H4 (cell line): ENCODE results near the gene PGBD2. TPM values are rescaled to one million over a fixed set of nuclear protein-coding genes. Genes with fewer than 3 reads are reported as not detected.
"Not testable (repeated sequence)": the region's sequence is repeated elsewhere in the genome, so short reads cannot be mapped to it uniquely, and the experiment has no call there.

Experiments
- DNase-seq: peaks from one replicate; pipeline ENCODE4 v3.0.0-alpha.2; 2015; ENCODE audit warnings: low spot score
- total RNA-seq: library from RNA; depleted of rRNA; stranded (reverse); fragments of >200 nt; shearing (Covaris generic); gene quantifications from 2 replicates; pipeline ENCODE4 v1.2.3, GENCODE V29; 2014; rRNA removed

Gene PGBD2
- total RNA-seq, 1 experiment from 2014 or later: 8.3 TPM

DNA sequence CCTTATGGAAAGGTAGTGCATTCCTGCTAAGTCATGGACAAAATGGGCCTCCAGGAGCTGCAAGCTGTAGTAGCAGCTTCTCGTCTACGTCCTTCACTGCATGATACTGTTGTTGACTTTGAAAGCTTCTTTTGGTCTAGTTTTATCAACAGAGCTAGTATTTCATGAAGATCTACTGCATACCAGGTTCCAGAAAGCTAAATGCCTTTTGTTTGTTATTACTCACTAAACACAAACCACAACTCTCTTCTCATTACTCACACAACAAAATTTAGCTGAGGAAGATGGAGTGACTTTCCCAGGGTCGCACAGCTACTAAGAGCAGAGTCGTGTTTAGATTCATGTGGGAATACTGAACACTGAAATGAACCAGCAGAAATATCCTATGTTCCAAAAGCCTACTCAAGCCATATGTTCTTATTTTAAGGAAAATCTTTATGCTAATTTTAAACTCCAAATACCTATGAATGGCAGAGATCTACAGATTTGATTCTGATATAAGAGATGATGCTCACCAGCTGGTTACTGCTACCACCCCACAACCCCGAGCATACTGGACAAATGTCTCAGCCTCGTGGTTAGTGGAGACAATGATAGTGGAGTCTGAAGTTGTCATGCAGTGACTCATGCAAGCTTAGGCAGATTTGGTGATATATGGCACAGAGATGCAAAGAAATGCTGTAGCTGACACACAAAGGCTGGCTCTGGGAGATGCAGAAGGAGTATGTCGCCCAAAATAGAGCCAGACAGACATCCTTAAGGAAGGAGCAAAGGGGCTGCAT lies 20.6 kb downstream of the PGBD2 start:
- peak; percentile 78 for DNase-seq

DNA sequence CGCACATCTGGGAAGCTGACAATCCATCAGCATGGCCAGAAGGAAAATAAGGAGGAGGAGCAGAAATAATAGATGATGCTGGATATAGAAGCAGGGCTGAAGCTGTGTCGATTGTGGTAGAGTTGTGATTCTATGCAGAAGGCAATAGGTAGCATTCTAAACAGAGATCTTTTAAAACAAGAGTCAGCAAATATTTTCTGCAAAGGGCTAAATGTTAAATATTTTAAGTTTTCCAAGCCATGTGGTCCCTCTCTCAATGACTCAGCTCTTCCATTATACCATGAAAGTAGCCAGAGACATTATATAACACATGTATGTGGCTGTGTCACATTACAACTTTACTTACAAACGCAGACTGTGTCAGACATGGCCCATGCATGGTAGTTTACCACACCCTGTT lies 21.2 kb downstream of the PGBD2 start:
- not testable (repeated sequence) for DNase-seq

DNA sequence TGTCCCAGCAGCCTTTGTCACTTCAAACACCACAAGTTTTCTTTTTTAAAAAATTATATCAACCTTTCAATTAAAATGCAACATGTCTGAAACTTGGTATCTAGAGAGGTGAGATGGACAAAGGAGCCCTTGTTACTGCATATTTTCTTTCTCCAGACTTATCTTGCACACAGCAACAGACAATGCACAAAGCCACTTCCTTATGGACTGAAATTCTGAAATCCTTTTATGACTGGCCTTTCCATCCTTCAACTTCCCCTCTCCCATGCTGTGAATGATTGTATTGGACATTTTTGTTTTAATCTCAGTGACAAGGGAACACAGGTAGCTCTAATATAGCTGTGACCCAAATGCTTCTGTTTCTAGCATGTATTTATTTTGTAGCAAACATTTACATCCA lies 22.1 kb downstream of the PGBD2 start:
- DNase-seq: not testable (repeated sequence)

DNA sequence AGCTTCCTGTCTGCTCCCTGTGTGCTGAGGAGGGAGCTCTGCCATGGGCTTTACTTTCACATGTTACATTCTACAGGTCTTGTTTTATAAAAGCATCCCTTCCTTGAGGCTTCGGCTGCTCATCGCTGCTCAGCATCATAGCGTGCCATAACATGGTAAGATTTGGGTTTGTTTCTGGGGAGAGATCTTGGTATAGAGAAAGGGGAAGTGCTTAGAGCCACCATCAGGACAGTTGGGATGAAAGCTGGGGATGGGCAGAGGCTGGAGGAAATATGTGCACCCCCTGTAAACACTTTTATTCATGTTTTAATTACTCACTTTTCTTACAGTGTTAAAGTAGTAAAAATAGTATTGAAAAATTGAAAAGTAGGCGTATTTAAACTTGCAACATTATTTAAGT lies 24.0 kb downstream of the PGBD2 start:
- not testable (repeated sequence) for DNase-seq

DNA sequence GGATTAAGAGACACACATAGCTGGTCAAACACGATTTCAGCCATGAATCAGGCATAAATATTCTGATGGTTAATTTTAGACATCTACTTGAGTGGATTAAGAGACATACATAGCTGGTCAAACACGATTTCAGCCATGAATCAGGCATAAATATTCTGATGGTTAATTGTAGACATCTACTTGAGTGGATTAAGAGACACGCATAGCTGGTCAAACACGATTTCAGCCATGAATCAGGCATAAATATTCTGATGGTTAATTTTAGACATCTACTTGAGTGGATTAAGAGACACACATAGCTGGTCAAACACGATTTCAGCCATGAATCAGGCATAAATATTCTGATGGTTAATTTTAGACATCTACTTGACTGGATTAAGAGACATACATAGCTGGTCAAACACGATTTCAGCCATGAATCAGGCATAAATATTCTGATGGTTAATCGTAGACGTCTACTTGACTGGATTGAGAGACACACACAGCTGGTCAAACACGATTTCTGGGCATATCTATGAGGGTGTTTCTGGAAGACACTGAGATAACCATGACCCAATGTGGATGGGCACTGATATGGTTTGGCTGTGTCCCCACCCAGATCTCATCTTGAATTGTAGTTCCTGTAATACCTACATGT lies 32.3 kb downstream of the PGBD2 start:
- DNase-seq: not testable (repeated sequence)

DNA sequence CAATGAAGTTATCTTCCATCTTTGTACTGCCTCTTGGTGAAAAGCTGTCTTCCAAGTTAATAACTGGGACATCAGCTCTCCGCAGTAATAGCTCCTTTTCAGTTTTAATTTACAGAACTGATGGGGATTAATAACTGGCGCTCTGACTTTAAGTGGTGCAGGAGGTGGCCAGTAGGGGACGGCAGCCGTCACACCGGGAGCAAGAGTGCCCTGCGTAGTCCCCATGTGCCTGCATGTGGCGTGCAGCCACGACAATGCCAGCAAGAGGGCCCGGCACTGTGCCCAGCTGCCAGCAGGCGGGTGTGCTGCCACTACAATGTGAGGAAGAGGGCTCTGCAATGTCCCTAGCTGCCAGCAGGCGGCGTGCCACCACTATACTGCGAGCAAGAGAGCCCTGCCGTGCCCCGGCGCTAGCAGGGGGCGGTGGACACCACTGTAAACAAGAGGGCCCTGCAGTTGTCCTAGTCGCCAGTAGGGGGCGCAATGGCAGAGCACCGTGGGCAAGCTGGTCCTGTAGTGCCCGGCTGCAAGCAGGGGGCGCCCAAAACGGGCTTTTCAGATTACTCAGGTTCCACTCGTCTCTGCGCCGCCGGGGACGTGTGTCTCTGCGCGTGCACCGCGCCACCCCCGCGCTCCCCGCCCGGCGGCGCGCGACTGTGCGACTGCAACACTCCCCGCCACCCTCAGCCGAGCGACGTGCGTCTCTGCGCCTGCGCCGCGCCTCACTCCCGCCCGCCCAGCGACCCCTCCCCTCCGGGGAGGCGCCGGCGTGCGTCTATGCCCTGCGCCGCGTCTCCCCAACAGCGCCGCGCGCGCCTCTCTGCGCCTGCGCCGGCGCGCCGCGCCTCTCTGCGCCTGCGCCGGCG lies 38.3 kb downstream of the PGBD2 start:
- not testable (repeated sequence) for DNase-seq

DNA sequence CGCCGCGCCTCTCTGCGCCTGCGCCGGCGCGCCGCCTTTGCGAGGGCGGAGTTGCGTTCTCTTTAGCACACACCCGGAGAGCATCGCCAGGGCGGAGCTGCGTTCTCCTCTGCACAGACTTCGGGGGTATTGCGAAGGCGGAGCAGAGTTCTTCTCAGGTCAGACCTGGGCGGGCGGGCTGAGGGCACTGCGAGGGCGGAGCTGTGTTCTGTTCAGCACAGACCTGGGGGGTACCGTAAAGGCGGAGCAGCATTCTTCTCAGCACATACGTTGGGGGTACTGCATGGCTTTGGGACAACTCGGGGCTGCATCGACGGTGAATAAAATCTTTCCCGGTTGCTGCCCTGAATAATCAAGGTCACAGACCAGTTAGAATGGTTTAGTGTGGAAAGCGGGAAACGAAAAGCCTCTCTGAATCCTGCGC lies 39.0 kb downstream of the PGBD2 start:
- DNase-seq: not testable (repeated sequence)

DNA sequence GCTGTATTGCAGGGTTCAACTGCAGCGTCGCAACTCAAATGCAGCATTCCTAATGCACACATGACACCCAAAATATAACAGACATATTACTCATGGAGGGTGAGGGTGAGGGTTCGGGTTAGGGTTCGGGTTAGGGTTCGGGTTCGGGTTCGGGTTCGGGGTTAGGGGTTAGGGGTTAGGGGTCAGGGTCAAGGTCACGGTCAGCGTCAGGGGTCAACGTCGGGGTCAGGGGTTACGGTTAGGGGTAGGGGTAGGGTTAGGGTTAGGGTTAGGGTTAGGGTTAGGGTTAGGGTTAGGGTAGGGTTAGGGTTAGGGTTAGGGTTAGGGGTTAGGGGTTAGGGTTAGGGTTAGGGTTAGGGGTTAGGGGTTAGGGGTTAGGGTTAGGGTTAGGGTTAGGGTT lies 39.4 kb downstream of the PGBD2 start:
- not testable (repeated sequence) for DNase-seq

DNA sequence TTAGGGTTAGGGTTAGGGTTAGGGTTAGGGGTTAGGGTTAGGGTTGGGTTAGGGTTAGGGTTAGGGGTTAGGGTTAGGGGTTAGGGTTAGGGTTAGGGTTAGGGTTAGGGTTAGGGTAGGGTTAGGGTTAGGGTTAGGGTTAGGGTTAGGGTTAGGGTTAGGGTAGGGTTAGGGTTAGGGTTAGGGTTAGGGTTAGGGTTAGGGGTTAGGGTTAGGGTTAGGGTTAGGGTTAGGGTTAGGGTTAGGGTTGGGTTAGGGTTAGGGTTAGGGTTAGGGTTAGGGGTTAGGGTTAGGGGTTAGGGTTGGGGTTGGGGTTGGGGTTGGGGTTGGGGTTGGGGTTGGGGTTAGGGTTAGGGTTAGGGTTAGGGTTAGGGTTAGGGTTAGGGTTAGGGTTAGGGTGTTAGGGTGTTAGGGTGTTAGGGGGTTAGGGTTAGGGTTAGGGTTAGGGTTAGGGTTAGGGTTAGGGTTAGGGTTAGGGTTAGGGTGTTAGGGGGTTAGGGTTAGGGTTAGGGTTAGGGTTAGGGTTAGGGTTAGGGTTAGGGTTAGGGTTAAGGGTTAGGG lies 39.9 kb downstream of the PGBD2 start:
- DNase-seq: not testable (repeated sequence)

Other genes starting within 250 kb of the PGBD2 start
- not detected in 2 replicates for gene OR14I1, start 203.5 kb upstream of the PGBD2 start, total RNA-seq
- gene LYPD8, start 150.5 kb upstream of the PGBD2 start, total RNA-seq: 3.3 and 5.1 TPM in 2 replicates
- gene SH3BP5L, start 80.3 kb upstream of the PGBD2 start, total RNA-seq: 9.1 and 10.0 TPM in 2 replicates
- 14.4 and 14.7 TPM in 2 replicates for gene ZNF672, start 68.0 kb upstream of the PGBD2 start, total RNA-seq
- 5.2 and 5.3 TPM in 2 replicates for gene ZNF692, start 47.1 kb upstream of the PGBD2 start, total RNA-seq